HG03378 (cell line): ENCODE data around the gene MTARC2.
A peak's percentile ranks its signal among the peaks of the same experiment; 100 is the strongest.

Source experiments
- ATAC-seq: cut with Tn5 transposase; IDR thresholded peaks from one replicate; pipeline ENCODE4 v1.9.1; 2021; ENCODE audit warnings: mild to moderate bottlenecking, moderate library complexity; ENCODE audit not compliant: unreplicated experiment

Gene MTARC2

GRCh38 chr1:220767312-220768125, 19.4 kb downstream of the MTARC2 start:
- ATAC-seq: no peak

- ATAC-seq: no peak
These were observed 20.0 kb downstream of the MTARC2 start for GRCh38 chr1:220768126-220768601.

GRCh38 chr1:220769205-220769604, 21.1 kb downstream of the MTARC2 start:
- no peak for ATAC-seq

GRCh38 chr1:220770245-220770913, 22.3 kb downstream of the MTARC2 start:
- ATAC-seq: peak; percentile 76

- ATAC-seq: peak; percentile 35
These were observed 24.7 kb downstream of the MTARC2 start for GRCh38 chr1:220772846-220773245.

GRCh38 chr1:220775240-220775853, 27.2 kb downstream of the MTARC2 start:
- no peak for ATAC-seq

- no peak for ATAC-seq
These were observed 28.1 kb downstream of the MTARC2 start for GRCh38 chr1:220776254-220776653.

- ATAC-seq: peak; percentile 67
These were observed 28.7 kb downstream of the MTARC2 start for GRCh38 chr1:220776720-220777326.

GRCh38 chr1:220783453-220783852, 35.3 kb downstream of the MTARC2 start:
- ATAC-seq: no peak

GRCh38 chr1:220784751-220785150, 36.6 kb downstream of the MTARC2 start:
- no peak for ATAC-seq

GRCh38 chr1:220785166-220786056, 37.3 kb downstream of the MTARC2 start:
- no peak for ATAC-seq

- ATAC-seq: no peak
These were observed 37.9 kb downstream of the MTARC2 start for GRCh38 chr1:220786057-220786336.

- ATAC-seq: peak; percentile 50
These were observed 38.4 kb downstream of the MTARC2 start, which contains the start of gene MTARC1 for GRCh38 chr1:220786337-220787068. Gene MTARC1, plus strand, starts transcription at chr1:220786913. Its CDS starts 32 bp downstream, at chr1:220786945.

GRCh38 chr1:220787069-220787619, 39.0 kb downstream of the MTARC2 start:
- peak; percentile 26 for ATAC-seq

- no peak for ATAC-seq
These were observed 40.8 kb downstream of the MTARC2 start for GRCh38 chr1:220788900-220789299.

- no peak for ATAC-seq
These were observed 41.5 kb downstream of the MTARC2 start for GRCh38 chr1:220789532-220790147.

GRCh38 chr1:220791285-220791684, 43.2 kb downstream of the MTARC2 start:
- ATAC-seq: no peak

GRCh38 chr1:220791956-220792355, 43.8 kb downstream of the MTARC2 start:
- ATAC-seq: no peak

GRCh38 chr1:220796530-220796929, 48.4 kb downstream of the MTARC2 start:
- no peak for ATAC-seq
